GM18508 (cell line): ENCODE data around the gene DRAP1.
"Not testable (repeated sequence)": the region's sequence is repeated elsewhere in the genome, so short reads cannot be mapped to it uniquely, and the experiment has no call there.

ENCODE experiments used
- ATAC-seq: cut with Tn5 transposase; IDR thresholded peaks from one replicate; pipeline ENCODE4 v1.9.1; 2021; ENCODE audit warnings: moderate number of reproducible peaks; ENCODE audit not compliant: insufficient read depth, unreplicated experiment

DRAP1 gene

GRCh38 chr11:65922565-65922964 is 3.3 kb downstream of the DRAP1 start:
- ATAC-seq, result no peak

GRCh38 chr11:65925397-65925796 is 6.2 kb downstream of the DRAP1 start:
- no peak for ATAC-seq

GRCh38 chr11:65927904-65928397 is 8.7 kb downstream of the DRAP1 start:
- ATAC-seq, result no peak

GRCh38 chr11:65928667-65929066 is 9.4 kb downstream of the DRAP1 start:
- no peak for ATAC-seq

GRCh38 chr11:65931773-65932557 is 12.7 kb downstream of the DRAP1 start:
- ATAC-seq, result no peak

- no peak for ATAC-seq
Observed at GRCh38 chr11:65932558-65932919, 13.3 kb downstream of the DRAP1 start.

- ATAC-seq, result no peak
Observed at GRCh38 chr11:65934014-65934413, 14.8 kb downstream of the DRAP1 start.

- ATAC-seq, result no peak
Observed at GRCh38 chr11:65937766-65938165, 18.5 kb downstream of the DRAP1 start.

- ATAC-seq, result no peak
Observed at GRCh38 chr11:65941720-65942310, 22.6 kb downstream of the DRAP1 start.

GRCh38 chr11:65942531-65942930 is 23.3 kb downstream of the DRAP1 start:
- no peak for ATAC-seq

GRCh38 chr11:65944191-65944590 is 25.0 kb downstream of the DRAP1 start:
- ATAC-seq, result no peak

GRCh38 chr11:65944767-65945166 is 25.5 kb downstream of the DRAP1 start:
- ATAC-seq, result no peak

GRCh38 chr11:65945430-65945911 is 26.2 kb downstream of the DRAP1 start, which contains the start of gene TSGA10IP:
TSGA10IP (plus strand) TSS chr11:65945480; CDS start chr11:65945676, 196 bp downstream.
- ATAC-seq, result no peak

- no peak for ATAC-seq
Observed at GRCh38 chr11:65945941-65946558, 26.8 kb downstream of the DRAP1 start.

- ATAC-seq, result no peak
Observed at GRCh38 chr11:65946655-65947054, 27.4 kb downstream of the DRAP1 start.

- ATAC-seq, result no peak
Observed at GRCh38 chr11:65947133-65947532, 27.9 kb downstream of the DRAP1 start.

- ATAC-seq, result no peak
Observed at GRCh38 chr11:65947603-65948125, 28.4 kb downstream of the DRAP1 start.

- ATAC-seq, result not testable (repeated sequence)
Observed at GRCh38 chr11:65950711-65951110, 31.5 kb downstream of the DRAP1 start.

- ATAC-seq, result not testable (repeated sequence)
Observed at GRCh38 chr11:65951641-65952040, 32.4 kb downstream of the DRAP1 start.

GRCh38 chr11:65952052-65952521 is 32.9 kb downstream of the DRAP1 start:
- no peak for ATAC-seq

- no peak for ATAC-seq
Observed at GRCh38 chr11:65953471-65953870, 34.2 kb downstream of the DRAP1 start.
